Occipital lobe (tissue), 2 donors: Measurements from ENCODE around the gene LRCH4. TPM values are rescaled to one million over a fixed set of nuclear protein-coding genes. Genes with fewer than 3 reads are reported as not detected.

Source experiments
- DNase-seq: peaks from one replicate; lab custom pipeline; 2025; lab: John Stamatoyannopoulos, UW
- total RNA-seq: library from RNA; depleted of rRNA; stranded (reverse); fragments of >200 nt; gene quantifications from one replicate; pipeline ENCODE4 v1.2.3, GENCODE V29; 2014

The LRCH4 gene
- total RNA-seq, 1 donor from 2014 or later: 6.4 TPM

DNA sequence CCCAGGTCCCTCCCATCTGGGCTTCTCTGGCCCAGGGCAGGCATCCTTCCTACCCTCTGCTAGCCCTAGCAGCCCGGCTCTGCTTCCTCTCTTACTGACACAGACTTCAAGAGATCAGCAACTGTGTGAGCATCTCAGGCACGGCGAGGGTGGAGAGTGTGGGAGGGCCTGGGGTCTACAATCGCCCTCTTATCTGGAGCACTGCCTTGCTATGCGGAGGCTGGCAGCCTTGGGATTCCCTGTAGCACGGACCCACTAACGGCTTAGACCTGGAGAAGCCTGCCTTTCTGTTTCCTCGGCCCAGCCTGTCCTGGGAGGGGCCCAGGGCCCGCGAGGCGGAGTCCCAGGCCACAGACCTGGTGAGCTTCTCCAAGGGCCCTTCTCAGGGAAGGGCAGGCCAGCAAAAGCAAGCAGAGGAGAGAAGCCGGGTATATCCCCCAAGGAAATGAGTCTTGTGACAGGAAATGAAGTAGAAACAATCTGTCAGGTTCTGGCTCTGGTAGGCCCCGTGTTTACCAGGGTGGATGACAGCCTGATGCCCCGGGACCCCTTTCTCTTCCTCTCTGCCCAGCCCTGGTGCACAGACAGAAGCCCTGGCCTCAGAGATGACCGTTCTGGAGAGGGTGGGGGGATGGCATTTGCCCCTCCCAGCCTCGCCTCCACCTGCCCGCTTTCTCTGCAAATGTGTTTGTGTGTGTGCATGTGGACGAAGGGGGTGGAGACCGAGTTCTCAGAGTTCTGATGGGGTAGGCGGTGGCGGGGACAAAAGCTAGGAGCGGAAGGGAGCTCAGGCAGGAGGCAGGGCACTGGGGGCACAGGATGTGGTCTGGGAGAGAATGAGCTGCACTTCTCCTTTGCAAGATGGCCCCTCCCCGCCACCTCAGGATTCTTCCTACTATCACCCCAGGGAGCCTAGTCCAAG lies 2.5 kb downstream of the LRCH4 start:
- DNase-seq: no peak

DNA sequence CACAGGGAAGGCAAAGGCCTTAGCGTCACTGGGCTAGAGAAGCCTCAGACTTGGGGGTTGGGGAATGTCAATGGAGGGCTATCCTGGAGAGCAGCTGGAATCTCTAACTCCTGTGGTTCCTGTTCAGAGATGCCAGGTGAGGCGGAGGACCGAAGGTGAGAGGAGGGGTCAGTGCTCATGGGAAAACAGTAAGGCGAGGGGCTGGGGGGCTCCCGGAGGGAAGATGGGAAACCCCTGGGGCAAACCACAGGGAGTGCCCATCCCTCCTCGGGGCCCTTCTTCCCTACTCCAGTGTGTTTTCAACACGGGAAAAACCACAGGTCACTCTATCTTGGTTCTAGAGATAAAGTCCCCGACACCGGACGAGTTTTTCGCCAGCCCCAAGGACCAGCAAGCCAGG lies 3.3 kb downstream of the LRCH4 start:
- no peak for DNase-seq

DNA sequence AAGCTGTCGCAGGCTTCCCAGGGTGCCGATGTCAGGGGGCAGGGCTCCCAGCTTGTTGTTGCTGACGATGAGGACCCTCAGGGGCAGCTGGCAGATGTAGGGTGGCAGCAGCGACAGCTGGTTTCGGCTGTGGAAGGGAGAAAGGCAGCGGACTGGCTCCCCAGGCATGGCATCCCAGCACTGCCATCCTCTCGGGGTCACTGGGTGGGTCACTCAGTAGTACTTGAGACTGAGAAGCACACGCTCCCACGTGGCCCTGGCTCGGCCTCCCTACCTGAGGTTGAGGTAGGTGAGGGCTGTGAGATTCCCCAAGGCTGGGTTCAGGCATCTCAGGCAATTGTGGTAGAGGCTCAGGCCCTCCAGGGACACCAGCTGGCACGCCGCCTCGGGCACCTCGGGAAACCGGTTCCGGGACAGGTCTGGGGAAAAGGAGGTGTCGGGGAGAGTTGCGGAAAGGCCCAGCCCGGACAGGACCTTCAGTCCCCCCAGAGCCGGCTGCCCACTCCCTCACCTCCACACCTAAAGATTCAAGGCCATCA lies 3.8 kb downstream of the LRCH4 start:
- DNase-seq: no peak

DNA sequence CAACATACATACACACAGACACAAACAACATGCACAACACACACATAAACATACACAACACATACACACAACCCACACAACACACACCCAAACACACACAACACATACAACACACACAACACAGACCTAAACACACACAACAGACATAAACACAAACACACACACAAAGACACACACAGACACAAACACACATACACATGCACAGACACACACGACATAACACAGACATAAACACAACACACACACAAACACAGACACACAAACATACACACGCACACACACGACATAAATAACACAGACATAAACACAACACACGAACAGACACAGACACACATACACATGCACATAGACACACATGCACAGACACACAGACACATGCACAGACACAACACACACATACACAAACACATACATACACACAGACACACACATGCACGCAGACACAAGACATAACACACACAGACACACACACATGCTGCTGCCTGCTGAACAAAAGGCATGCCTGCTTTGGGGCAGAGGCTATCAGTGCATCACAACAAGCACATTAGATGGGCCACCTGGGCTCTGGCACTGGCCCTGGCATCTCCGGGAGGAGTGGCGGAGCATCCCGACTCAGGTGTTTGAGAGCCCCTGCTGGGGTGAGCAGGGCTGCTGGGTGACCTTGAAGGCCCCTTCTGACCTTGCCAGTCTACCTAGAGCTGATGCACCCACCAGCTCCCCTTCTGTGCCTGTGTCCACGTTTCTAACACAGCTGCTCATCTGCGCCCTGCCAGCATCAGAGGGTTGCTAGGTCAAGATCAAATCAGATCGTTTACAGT lies 5.3 kb downstream of the LRCH4 start:
- no peak for DNase-seq

DNA sequence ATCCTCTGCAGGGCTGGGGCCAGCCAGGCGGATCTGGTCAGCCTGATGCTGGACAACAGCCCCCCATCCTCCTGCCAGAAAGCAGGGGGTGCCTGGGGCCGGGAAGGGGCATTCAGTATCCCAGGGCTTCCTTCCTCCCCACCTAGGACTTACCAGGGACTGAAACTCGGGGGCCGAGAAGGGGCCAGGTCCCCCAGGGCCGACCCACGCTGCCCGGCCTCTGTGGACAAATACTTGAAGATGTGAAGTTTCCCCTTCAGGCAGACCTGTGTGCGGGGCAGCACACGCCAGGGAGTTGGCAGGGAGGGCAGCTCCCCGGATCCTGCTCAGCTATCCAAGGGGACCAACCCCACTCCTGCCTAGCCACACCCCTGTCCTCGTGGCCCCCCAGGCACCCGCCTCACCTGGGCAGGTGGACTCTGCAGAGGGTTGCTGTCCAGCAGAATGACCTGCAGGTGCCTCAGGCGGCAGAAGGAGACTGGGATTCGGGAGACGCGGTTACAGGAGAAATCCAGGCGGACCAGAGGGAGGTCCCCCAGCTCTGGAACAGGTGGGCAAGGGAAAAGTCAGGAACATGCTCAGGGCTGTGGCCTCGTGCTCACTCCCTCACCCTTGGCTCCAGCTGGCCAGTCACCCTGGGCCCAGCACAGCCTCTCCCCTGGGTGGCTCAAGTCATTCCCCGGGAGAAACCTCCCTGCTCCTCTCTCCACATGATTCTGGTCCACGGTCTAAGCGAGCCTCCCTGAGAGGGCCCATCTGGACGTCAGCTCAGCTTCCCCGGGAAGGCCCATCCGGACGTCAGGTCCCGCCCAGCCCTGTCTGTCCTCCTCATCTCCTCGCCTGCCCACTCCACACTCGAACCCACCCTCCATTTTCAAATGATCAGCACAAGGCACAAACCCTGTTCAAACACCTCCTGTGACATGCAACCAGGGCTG lies 7.4 kb downstream of the LRCH4 start:
- DNase-seq: no peak

DNA sequence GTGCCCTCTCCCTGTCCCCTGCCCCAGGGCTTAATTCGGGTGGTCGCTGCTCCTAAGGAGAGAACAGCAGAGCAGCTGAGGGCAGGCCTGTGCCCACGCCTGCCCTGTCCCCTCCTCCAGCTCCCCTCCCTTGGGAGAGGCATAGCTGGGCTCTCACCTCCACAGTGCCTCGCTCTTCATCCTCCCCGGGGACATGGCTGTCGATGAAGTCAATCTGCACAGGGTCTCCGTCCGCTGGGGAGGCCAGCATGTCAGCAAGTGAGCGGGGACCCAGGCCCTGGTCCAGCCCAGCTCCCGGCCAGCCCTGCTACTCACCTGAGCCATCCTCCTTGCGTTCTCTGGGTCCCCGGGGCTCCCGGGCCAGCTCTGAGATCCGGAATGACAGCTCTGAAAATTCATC lies 8.4 kb downstream of the LRCH4 start:
- no peak for DNase-seq

DNA sequence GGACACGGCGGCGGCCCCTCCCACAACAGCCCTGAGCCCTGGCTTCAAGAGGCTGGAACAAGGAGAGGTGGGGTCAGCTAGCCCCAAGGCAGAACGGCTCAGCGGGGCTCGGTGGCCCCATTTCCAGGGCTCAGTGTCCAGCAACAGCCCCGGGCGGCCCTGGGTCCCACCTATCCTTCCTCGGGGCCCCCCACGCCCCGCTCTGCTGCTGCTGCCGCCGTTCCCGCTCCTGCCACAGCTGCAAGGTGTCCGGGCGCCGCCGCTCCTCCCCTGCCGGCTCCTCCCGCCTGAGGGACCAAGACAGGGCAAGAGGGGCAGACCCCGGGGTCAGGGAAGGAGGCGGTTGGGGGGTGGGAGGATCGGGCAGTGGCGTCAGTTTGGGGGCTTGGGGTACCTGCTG lies 8.8 kb downstream of the LRCH4 start:
- DNase-seq: no peak

DNA sequence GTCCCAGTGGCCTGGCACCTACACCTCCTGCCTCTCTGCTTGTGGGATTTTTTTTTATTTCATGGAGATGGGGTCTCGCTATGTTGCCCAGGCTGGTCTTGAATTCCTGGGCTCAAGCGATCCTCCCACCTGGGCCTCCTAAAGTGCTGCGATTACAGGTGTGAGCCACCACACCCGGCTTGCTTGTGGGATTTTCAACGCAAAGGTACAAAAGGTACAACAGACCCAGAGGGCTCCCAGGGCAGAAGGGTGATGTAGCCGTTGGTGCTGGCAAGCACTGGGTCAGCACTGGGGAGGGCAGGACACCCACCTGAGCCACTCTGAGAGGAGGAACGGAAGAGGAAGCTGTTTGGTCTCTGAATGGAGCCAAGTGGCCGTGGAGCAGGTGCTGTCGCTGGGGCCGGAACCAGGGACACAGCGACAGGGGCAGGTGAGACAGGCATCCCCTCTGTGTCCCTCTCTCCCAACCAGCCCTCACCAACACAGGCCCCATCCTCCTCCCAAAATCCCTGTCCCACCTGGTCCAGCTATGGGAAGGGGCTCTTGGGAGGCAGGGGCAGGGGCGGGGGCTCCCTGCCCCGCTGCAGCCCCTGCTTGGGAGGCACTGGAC lies 9.4 kb downstream of the LRCH4 start:
- no peak for DNase-seq

DNA sequence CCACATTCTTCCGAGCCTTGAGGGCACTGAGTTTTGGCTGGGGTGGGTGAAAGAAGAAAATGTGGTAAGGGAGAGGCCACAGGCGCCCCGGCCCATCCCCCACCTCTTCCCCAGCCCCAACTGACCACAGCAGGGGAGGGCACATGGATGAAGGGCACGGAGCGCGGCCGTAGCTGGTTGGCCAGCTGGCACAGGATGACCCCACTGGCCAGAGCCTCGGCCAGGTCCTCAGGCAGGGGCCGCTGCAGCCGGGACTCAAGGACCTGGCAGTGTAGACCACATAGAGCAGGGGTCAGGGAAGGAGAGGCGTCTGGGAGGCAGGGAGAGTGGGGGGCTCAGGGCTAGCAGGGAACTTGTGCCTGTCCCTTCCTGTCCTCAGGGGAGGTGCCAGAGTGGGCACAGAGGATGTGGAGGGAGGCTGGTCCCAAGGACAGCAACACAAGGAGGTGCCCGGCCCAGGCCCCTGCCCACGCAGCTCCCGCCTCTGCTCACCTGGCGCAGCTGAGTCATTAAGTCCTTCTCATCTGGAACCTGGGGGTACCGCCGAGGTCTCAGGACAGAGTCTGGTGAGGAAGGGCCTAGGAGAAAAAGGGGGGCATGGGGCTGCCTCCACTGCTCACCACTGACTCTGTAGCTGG lies 10.1 kb downstream of the LRCH4 start:
- no peak for DNase-seq

DNA sequence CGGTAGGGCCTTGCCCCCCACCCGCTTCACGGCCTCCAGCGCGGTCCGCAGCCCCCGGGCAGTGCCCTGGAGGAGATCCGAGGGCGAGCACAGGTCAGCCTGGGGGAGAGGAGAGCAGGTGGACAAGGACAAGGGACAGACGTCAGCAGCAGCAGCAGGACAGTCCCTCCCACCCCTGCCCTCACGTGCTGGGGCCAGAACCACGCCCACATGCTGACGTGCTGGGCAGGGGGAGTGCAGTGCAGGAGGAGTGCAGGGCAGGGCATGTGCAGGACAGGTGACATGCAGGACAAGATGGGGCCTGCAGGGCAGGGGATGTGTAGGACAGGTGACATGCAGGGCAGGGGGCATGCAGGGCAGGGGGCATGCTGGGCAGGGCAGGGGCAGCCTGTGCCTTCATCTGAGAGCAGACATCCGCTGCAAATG lies 10.7 kb downstream of the LRCH4 start:
- no peak for DNase-seq

DNA sequence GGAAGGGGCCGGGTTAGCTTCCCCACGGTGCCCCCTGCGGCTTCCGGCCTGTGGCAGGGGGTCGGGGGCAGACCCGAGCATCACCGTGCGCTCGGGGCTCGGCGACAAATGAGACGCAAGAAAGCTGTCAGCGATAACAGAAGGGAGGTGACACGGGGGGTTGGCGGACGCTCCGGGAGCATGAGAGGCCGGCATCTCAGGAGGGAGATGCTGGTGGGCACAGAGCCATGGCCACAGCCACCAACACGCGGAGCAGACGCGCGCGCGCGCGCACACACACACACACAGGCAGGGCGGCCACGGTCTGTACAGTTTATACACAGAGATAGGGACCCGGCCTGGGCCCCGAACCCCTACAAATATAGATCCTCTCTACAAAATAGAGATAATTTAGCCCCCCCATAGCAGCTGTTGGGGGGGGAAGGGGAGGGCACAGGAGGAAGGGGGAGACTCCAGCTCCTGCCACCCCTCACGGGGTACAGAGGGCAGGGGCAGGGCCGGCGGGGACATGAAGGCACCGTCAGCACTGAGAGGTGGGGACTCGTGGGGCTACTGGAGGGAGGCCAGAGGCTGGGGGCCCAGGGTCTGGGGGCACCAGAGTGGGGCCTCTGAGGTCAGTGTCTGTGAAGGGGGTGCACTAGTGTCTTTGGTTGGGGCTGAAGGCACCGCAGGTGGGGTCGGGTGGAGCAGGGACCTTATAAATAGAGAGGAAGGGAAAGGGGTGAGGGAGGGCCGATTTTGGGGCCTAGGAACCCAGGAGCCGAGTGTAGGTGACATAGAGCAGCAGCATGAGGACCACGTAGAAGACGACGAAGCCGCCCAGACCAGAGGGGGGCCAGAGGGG lies 11.3 kb downstream of the LRCH4 start:
- no peak for DNase-seq

DNA sequence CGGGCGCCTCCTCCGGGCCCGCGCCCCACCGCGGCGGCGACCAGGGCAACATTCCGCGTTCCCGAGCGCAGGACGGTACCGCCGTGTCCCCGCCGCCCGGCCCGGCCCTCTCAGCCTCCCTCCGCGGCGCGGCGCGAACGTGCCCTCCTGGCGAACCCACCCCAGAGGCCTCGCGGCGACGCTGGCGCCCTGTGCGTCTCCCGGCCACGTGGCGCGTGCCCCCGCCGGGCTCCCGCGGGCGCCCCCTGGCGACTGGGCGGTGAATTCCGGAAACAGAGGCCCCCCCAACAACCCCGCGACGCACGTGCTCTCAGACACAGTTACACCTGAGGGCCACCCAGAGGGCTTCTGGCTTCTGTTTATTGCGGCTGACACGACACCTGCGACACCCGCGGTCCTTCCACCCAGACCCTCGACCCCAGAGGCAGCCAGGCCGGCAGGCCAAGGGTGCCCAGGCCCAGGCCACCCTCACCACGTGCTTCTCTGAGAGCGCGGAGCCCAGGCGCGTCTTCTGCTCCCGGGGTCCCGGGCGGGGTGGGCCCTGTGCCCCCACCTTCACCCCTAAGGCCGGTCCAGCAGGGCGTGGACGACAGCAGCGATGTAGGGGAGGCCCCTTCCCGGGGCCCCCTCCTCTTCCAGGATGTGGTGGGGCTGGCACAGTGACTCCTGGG lies 12.1 kb downstream of the LRCH4 start, which contains the start of gene SAP25:
Gene SAP25 (minus strand): TSS at position 210 of the 671 bp plus-strand sequence. CDS start 158 bp downstream, at position 52.
- no peak for DNase-seq

DNA sequence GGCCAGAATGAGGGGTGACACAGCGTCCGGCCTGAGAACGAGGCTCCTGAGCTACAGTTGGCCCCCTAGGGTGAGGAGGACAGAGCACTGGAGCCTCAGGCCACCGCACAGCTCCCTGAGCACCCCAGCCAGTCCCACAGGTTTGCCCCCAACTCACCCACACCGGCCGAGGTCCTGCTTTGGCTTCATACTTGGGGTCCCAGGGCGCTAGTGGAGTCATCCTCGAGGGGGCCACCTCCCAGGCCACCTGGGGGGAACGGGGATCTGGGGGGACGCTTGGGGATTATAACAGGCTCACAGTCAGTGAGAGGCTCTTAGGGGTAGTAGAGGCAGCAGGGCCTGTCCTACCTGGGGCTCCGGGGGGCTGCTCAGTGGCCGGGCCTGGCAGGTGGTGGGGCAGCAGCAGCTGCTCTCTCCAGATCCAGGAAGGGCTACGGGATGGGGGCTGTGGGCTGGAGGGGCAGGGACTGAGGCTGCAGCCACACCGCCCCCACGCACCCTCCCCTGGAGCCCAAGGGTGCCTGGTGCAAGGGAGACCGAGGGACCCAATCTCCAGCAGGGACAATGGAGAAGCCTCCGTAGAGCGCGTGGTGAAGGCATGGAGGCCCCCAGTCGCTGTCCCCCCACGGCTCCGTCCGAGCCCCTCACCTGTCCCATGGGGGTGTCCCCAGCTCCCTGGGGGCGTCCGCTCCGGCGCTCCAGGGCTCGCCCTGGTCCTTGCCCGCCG lies 12.8 kb downstream of the LRCH4 start:
- DNase-seq: no peak

DNA sequence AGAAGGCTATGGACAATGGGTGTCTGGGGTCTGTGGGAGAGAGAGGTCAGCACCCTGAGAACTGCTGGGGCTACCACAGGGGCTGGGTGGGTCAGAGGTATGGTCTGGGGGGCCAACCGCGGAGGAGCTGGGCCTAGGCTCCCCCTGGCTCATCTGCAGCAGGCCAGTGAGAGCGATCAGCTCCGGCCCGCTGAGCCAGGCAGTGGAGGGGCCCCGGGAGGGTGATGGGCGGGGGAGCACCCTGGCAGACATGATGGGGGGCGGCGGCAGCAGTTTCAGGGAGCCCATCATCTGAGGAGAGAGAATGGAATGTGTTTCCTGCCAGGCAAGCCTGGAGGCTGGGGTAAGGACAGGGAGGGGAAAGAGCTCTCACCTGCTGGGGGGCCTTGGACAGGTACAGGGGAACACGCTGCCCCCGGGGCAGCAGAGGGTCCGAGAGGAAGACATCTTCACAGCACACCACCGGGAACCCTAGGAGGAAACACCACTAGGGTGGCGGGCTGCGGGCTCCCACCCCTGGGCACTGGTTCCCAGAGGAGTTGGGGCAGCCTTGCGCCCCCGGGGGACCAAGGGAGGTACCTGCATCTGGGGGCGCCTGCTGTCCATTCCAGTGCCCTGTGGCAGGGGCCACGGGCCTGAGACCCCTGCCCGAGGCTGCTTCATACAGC lies 13.5 kb downstream of the LRCH4 start:
- DNase-seq: no peak

DNA sequence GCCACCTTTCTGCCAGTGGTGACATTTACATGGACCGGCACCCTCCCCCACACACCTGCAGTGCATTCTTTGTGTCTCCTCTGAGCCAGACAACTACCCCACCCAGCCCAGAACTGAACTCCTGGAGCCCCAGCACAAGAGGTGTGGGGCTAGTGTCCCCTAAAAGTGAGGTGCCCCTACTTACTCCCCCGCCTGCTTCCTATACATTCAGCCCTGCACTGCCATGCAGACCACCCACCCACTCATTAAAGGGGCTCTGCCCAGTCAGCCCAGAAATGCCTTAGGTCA lies 14.2 kb downstream of the LRCH4 start:
- DNase-seq: no peak

DNA sequence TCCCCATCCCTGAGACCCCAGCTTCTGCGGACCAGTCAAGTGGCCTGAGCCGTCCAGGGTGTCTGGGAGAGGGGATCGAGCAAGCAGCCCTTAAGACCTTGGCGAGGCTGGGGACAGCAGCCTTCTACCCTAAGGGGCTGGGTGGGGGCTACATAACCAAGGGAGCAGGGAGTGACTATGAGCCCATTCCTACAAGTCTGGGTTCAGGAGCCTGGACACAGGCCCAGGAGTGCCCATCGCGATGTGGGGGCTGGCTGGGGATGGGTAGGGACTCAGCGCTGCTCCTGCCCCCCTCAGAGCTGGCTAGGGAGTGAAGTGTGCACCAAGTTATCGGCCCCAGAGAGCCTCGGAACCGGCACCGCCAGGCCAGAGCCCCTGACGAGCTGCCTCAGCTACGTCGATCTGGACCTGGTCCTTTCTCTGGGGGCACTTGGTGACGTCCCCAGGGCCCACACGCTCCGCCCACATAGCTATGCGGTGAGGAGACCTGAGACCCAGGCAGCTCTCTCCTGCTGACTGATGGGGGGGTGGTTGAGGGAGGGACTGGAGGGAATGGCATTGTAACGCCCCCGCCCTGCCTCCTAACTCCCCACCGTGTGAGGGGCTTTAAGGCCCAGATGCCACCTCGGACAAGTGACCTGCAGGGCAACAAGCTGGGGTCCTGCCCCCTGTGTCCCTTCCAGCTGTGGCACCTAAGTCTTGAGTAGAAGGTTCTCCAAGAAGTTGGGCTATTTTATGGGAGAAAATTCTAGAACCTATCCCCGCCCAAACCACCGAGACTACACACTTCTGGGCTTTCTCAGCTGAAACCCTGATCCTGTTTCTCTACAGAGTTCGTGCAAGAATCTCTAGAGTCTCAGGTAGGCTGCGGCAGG lies 14.7 kb downstream of the LRCH4 start:
- no peak for DNase-seq
